HG02973 (cell line): ENCODE measurements around the gene CCDC54.
"Not testable (repeated sequence)": the region's sequence is repeated elsewhere in the genome, so short reads cannot be mapped to it uniquely, and the experiment has no call there.

Experiments used
- ATAC-seq: cut with Tn5 transposase; IDR thresholded peaks from one replicate; pipeline ENCODE4 v1.9.1; 2021; ENCODE audit warnings: moderate library complexity; ENCODE audit not compliant: unreplicated experiment

Gene CCDC54

DNA sequence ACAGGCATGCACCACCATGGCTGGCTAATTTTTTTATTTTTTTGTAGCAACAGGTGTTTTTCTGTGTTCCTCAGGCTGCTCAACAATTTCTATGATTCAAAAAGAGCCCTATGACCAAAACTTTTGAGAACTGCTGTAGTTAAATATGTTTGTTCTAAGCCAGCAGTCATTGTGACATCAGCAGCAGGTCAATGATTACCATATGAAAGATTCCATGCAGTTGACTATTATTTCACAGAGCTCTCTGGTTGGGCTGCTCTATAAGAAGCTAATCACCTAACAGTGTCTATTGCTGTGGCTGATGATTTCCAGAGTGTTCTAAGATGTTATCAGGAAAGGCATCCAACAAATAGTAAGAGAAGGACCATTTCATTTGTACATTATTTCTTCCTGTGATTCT lies at the start of gene CCDC54:
TSS of gene CCDC54 (plus strand) at position 289 of the 400 bp plus-strand sequence. CDS start 149 bp downstream, outside the sequence.
- ATAC-seq: no peak

DNA sequence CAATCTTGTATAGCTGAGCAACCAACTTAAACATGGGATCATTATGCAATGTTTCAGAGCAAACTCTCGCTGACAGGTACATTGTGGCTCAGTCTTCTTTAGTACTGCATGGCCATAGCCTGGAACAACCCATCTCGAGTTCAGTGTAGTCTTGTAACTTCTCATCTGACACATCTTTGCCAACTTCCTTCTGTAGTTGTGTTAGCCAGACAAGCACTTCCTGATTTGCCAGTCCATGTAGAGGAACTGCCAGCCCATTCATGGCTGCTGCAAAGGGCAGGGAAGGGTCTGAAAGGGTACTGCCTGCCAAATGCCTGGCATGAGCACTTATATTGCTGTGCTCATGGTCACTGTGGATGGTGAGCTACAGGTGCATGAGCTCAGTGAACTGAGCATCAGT lies 49.2 kb upstream of the CCDC54 start:
- ATAC-seq: no peak

DNA sequence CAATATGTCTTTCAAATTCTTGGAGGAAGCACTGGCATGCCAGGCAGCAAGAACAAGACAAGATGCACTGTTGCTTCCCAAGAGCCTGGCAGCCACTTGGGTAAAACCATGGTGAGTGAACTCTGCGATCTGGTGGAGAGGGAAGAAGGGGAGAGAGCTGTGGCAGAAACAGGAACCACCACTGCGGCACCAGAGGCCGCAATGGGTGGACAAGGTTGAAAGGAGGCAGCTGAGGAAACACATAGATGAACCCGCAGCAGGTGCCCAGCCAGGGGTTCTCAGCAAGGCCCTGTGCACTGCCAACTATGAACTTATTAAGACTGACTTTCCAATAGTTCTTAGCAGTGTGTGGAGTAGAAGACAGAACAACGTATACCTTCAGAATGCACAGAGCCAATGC lies 48.2 kb upstream of the CCDC54 start:
- no peak for ATAC-seq

DNA sequence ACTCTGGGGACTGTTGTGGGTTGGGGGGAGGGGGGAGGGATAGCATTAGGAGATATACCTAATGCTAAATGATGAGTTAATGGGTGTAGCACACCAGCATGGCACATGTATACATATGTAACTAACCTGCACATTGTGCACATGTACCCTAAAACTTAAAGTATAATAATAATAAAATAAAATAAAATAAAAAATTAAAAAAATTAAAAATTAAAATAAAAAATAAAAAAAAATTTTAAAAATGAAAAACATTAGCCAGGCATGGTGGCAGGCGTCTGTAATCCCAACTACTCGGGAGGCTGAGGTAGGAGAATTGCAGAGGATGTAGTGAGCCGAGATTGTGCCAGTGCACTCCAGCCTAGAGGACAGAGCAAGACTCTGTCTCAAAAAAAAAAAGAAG lies 37.5 kb upstream of the CCDC54 start:
- ATAC-seq: not testable (repeated sequence)

DNA sequence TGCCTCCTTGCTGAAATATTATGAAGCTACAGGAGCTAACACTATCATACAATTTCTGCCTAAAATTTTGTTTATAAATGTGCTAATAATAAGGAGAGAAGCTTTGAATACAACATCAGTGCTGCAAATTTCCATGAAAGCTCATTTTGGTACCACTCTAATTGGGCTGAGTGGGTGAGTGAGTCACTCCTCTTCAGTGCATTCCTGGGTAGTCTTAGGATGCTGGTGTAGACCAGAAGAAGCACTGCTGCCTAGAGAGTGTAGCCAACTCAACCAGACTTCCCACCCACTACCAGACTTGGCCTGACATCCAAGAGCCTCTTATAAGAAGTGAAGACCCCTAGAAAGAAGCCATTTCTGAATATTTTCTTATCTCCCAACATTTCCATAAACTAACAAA lies 32.5 kb upstream of the CCDC54 start:
- ATAC-seq: no peak

DNA sequence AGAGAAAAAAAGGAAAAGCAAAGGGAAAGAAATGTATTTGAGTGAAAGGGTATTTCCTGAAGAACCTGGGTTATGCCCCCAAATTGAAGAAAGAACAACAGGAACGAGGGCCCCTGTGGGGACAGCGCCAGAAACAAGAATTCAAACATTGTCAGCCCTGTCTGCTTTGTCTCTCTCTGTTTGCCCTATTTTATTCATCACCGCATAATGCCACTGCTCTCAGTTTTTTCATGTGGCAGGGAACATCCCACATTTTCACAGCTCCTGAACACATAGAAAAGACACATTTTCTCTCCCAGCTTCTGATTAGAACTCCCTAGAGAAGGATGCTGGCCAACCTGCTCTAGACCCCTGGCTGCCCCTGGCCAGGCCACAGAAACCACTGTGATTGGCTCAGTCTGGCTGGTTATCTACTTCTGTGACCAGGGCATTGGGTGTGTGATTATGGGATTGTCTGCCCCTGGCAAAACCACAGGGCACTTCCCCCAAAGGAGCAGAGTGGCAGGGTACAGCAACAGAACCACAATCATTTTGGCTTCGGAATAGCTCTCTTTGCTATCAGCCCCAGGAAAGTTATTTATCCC lies 31.3 kb upstream of the CCDC54 start:
- ATAC-seq: no peak

DNA sequence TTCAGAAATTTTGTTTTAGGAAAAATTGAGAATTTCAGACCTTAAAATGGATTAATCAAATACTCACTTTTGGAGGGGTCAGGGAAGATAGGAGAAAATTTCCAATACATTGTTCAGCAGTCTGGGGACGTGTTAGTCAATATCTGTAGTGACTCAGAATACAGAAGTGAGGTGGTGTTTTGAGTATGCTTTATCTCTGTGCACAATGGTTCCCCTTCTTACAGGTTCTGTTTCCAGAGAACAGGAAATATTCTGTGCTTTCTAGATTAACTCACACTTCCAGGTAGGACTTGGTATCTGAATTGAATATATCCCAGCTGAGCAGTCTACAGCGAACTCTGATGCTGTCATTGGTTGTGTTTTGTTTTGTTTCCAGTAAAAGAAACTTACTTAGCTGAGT lies 30.7 kb upstream of the CCDC54 start:
- ATAC-seq: no peak

DNA sequence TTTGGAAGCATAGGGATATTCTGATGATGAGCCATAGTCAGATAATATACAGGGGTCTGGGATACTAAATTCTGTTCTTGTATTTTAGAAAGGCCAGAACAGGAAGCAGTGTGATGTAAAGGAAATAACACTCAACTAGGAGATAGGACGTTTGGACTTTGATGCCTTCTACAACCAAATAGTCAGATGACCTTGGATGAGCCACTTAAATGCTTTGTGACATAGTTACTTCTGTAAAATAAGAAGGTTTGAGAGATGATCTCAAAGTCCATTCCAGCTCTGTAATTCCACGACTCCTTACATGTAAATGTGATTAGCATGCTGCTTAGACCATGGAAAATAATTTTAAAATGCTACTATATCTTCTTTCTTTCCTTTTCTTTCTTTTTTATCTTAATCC lies 29.5 kb upstream of the CCDC54 start:
- no peak for ATAC-seq

DNA sequence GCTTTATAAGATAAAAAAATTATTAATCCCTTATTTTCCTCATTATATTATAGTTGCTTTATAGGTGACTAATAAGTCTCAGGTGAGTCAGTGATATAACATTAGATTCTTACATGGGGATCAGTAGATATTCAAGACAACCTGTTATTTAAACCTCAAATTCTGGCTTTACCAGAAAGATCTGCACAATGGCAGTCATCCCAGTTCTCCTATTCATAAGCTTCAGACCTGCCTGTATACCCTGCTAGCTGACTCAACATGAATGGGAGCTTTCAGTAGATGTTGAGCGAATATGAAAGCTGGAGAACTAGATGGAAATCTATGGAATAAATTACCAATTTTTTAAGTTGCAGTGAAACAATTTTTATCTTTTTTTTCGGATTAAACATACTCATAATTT lies 20.5 kb upstream of the CCDC54 start:
- no peak for ATAC-seq

DNA sequence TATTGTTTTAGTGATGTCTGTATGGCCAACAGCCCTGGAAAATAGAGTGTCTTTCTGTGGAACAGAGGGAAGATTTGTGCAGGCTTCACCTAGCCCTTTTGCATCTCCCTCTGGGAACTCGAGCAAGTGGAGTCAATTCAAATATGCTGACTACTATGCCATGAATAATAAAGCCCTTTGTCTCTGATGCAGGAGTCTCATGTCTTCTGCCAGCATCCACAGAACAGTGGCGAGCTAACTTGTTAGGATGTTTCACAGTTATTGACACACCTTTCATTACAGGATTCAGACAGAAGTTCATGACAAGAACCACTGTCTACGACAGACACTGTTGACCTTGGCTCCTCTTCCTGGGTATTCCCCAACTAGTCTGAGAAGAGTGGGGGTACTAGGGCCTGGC lies 15.6 kb upstream of the CCDC54 start:
- no peak for ATAC-seq

DNA sequence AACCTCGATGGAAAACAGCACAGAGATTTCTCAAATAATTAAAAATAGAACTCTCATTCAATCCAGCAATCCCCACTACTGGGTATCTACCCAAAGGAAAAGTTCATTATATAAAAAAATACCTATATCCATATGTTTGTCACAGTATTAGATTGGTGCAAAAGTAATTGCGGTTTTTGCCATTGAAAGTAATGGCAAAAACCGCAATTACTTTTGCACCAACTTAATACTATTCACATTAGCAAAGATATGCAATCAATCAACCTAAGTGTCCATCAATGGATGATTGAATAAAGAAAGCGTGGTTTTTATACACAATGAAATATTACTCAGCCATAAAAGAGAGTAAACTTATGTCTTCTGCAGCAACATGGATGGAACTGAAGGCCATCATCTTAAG lies 12.2 kb upstream of the CCDC54 start:
- no peak for ATAC-seq

DNA sequence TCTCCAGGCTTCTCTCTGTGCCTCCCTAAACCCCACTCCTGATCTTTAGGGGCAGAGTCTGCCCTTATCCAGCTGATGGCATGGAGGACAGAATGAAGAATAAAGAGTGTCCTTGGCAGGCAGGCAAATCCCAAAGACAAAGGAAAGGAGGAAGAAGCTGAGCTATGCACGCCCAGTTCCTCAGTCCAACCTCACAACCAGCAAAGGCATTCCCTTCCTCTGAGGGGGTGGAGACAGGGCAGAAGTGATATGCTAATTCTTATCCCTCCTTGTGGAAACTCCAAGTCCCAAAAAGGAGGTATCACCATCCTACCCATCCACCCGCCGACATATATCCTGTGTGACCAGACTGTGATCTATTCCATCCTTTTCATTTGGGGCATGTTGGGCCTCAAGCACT lies 10.5 kb upstream of the CCDC54 start:
- ATAC-seq: no peak

DNA sequence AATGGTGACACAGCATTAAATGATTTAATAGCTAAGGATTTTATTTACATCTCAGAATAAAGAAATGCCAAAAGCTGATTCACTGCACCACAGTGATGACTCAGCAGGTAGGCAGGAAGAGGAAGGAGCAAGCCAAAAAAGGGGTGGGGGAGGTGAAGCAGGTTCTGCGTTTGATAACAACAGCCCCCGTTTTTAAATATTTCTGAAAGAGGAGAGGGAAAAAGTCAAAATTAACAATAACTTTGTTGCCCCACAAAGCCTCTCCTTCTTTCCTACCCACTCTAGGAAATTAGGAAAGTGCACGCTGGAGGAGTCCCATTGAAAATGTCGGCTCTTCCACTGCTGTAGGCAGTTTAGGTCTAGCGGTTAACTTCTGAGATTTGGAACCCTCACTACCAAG lies 9.9 kb upstream of the CCDC54 start:
- ATAC-seq: no peak

DNA sequence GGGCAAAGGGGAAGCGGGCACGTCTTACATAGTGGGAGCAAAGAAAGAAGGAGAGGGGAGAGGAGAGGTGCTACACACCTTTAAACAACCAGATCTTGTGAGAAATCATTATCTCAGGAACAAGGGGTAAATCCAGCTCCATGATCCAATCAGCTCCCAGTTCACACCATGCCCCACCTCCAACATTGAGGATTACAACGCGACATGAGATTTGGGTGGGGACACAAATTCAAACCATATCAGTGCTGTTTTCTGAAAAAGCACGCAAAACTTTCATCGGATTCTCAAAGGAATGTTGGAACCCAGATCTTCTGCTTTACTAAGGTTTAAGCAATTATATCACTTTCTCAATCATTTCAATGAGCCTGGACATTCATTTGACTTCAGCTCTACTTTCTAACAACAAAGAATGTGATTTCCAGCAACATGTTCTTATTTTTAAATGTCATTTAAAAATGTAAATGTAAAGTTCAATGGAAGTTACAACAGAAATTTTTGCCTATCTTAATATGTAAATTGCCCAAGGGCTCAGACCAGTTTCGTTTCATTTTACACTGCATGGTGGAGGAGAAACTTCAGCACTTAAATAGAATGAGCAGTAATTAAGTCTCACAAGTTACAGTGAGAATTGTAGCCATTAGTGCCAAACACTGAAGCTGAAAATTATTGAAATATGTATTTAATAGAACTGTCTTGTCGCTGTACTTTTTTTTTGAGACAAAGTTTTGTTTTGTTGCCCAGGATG lies 8.4 kb upstream of the CCDC54 start:
- ATAC-seq: no peak

DNA sequence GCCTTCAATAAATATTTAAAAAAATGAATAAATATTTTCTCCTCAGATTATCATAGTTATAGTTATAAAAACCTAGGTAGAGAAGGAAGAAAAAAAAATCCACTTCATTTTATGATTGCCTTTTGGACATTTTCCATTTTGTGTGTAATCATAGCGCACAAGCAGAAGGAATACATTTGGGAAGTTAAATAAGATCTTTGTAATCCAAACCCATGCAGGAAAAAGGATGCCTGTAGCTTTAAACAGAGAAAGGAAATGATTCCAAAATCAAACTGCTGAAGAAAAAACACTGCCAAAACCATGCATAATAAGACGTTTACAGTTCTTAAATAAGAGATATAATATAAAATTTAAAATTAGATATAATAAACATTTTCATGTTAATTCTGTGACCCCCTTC lies 7.4 kb upstream of the CCDC54 start:
- ATAC-seq: no peak

DNA sequence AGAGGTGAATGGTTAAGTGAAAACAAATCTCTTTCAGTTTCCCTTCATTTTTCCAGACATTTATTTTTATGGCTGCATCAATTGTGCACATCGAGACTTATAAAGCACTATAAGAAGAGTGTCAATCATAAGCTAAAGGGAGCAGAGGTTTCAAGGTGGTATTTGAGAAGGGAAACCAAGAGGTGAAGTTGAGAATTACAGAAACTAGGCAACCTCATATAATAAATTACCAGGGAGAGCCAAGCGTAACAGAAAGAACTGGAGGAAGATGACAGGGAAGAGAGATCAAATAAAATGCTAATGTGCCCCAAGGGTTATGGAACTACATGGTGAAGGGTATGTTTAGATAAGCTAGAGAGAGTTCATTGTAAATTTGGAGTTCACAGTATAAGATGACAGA lies 6.3 kb upstream of the CCDC54 start:
- ATAC-seq: no peak

DNA sequence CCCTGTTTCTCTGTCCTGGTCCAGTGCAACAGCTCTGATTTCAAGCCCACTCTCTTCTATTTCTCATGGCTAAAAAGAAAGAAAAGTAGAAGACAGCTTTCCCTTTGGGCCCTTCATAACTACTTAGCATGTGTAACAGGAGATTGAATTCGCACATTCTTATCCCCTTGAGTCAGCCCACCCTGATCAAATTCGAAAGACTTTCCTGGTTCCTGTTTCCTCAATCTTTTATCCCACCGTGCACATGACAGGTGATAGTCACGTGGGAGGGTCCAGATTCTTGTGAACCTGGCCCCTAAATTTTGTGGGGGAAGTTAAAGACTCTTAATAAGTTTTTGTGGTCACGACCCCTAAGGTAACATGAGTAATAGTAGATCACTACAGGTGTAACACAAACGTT lies 4.7 kb upstream of the CCDC54 start:
- no peak for ATAC-seq

DNA sequence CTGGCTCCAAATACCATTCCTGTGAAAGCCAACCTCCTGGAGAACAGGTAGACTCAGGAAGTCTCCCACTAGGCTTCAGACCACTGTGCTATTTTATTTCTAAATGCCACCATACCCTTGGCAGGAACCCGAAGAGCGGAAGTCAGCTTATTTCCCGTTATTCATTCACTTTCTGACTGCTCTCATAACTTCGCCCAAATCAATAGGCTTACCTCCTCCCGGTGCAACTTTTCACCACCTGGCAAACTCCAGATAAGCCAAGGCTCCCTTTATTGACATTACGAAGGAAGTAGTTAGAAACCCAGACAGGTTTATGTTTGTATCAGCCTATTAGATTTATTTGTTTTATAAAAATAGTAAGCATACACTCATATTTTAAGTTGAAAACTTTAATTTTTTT lies 3.3 kb upstream of the CCDC54 start:
- ATAC-seq: no peak

DNA sequence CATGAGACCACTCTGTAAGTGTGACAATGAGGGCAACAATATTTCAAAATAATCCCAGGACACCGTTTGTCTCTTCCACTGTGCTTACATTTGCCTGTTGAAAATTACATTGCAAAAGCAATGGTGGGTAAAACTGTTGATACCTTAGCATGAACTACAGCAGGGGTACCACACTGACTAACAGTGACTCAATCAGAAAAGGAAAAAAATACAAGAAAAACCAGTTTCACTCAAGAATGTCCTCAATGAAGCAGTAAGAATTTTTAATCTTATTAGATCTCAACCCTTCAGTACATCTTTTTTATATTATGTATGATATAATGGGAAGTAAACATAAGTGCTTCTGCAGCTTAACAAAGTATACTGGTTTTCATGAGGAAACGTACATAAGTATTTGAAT lies 1.6 kb upstream of the CCDC54 start:
- no peak for ATAC-seq

DNA sequence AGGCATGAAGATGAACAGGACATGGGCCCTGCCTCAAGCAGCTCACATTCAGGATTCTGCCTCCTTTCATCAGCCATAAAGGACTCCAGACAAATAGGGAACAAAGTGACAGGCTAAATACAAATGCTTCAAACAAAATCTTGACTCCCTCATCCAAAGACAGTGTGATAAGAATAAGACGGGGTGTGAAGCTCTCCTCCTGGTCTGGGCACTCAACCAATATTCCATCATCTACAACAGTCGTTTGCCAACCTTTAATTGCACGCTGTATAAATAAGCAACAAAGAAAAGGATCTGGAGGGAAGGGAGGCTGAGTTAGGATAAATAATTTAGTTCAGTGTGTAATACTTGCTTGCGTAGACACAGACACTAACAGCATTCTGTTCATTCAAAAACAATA lies 5.4 kb downstream of the CCDC54 start:
- ATAC-seq: no peak

DNA sequence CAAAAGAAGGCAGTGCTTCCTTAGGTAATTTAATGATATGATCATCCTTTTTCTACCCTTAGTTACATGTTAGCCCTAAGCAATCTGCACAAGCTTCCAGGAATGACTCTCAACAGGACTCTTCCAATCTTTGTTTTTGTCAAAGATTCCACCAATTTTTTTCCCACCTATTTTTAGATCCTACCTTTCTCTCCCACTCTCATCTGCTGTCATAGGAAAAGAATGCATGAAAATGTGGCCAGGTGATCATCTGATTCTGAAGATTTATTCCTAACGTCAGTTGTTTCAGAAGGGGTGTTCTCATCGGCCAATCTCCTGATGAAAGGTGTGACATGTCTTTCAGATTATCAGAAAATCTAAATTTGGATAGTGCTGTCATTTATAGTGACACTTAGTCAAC lies 7.2 kb downstream of the CCDC54 start:
- no peak for ATAC-seq

DNA sequence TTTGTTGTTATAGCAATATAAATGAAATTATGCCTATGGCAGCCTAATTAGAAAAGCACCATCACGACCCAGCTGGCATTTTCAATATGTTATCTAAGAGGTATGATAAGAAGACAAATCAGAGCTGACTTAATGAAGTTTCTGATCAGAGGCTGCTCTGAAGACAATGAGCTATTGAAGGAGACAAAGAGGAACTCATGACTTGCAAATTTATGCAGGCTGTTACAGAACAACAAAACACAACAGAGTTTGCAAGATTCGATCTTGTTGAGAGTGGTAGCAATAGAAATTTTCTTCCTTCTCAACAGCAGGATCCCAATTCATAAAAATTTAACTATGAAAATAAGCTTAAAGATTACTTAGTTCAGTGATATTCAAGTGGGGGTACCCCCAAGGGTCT lies 7.7 kb downstream of the CCDC54 start:
- ATAC-seq: no peak

DNA sequence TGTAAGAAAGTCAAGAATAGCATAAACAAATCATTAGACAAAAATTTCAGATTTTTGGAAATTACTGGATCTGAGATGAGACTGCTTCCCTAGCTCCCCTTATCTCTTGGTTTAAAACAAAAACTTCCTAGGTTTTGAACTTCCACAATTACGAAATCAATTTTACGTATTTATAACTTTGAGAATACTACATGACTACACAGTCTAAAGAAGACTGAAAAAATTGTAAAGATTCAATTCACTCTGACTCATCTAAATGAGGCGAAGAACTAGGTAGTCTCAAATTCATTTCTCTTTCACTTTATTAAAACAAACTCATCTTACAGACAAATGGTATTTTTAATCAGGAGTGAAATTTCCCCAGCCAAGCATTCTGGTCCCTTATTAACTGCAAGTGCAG lies 10.3 kb downstream of the CCDC54 start:
- no peak for ATAC-seq
